K562 (cell line): ENCODE results near the gene ZBTB8A. TPM values are rescaled to one million over a fixed set of nuclear protein-coding genes. Genes with fewer than 3 reads are reported as not detected.

Experiments used
- ATAC-seq: fragments of 200-7000 bp; cut with Tn5 transposase; 3 replicates; pipeline ENCODE4 v1.9.1; 2020; ENCODE audit warnings: moderate library complexity
- BruUV-seq: library from RNA; stranded (reverse); fragments of 400-500 nt; replicated peaks from 2 replicates; lab custom pipeline; 2021; lab: Mats Ljungman, UMichigan
- CTCF ChIA-PET: fragments of 300-600 bp; formaldehyde crosslinking; extraction: SDS; loops from one replicate; lab custom pipeline; 2021; ENCODE audit warnings: low intra/inter-chr PET ratio; lab: Yijun Ruan, JAX
- POLR2A ChIA-PET: fragments of 300-600, 350-650 bp; sonication (Branson Sonifier 250); formaldehyde crosslinking; extraction: SDS; loops from one replicate; lab custom pipeline; 2021; ENCODE audit warnings: antibody characterized with exemption, inconsistent platforms; lab: Yijun Ruan, JAX
- DNase-seq, 4 experiments: peaks; one replicate each; pipeline versions ENCODE4 v3.0.0 to v3.0.0-alpha.2; 2011 to 2018; ENCODE audit warnings: low spot score in 3 of 4, mixed read lengths in 3 of 4; ENCODE audit errors: extremely low read depth in 1 of 4
- FAIRE-seq: peaks from 2 replicates; lab custom pipeline; 2011; peaks lifted over from hg19 to GRCh38; lab: Jason Lieb, UNC
- H2AFZ ChIP-seq: 2 replicates; pipeline ENCODE4 v1.6.0; 2011; ENCODE audit warnings: low read depth, low read length, control low read depth, inconsistent platforms
- H3K27ac ChIP-seq: fragments of 200-600 bp; 3 replicates; pipeline ENCODE4 v1.8.0; 2011; ENCODE audit warnings: low read depth, mild to moderate bottlenecking, control low read depth, inconsistent platforms, low read length, moderate library complexity, mixed read lengths; ENCODE audit errors: extremely low read depth
- H3K27me3 ChIP-seq, 2 experiments: fragments of 300-600 bp in 1 of 2; 2 replicates in 1 of 2; 3 replicates in 1 of 2; pipeline versions ENCODE4 v1.6.0 to v1.8.0; 2011; ENCODE audit warnings: inconsistent platforms in 2 of 2, low read length in 2 of 2, mild to moderate bottlenecking in 1 of 2, mixed read lengths in 1 of 2, moderate library complexity in 1 of 2; ENCODE audit not compliant: control insufficient read depth in 2 of 2, insufficient read depth in 2 of 2
- H3K36me3 ChIP-seq: fragments of 300-600 bp; 3 replicates; pipeline ENCODE4 v1.8.0; 2011; ENCODE audit warnings: mild to moderate bottlenecking, low read length, inconsistent platforms; ENCODE audit not compliant: control insufficient read depth, insufficient read depth
- H3K4me1 ChIP-seq, 2 experiments: fragments of 200-600 bp in 1 of 2; replicated peaks in 1 of 2; 2 replicates in 1 of 2; 3 replicates in 1 of 2; pipeline versions ENCODE4 v1.5.1 to v1.8.0; 2011; ENCODE audit warnings: inconsistent platforms in 2 of 2, low read length in 2 of 2, mild to moderate bottlenecking in 1 of 2, mixed read lengths in 1 of 2, moderate library complexity in 1 of 2; ENCODE audit not compliant: control insufficient read depth in 2 of 2, insufficient read depth in 2 of 2
- H3K4me2 ChIP-seq: 2 replicates; pipeline ENCODE4 v1.6.1; 2011; ENCODE audit warnings: low read length, control low read depth, inconsistent platforms, mixed read lengths; ENCODE audit not compliant: insufficient read depth
- H3K4me3 ChIP-seq: fragments of 200-600 bp; sonication (generic), shearing (Covaris generic); 2 replicates; pipeline ENCODE4 v1.5.1; 2016; ENCODE audit warnings: control low read depth, inconsistent platforms
- H3K79me2 ChIP-seq: fragments of 200-600 bp; 3 replicates; pipeline ENCODE4 v1.8.0; 2011; ENCODE audit warnings: low read length, inconsistent platforms; ENCODE audit not compliant: control insufficient read depth, insufficient read depth
- H3K9ac ChIP-seq, 2 experiments: 2 replicates each; pipeline versions ENCODE4 v1.6.0 to v1.6.1; 2011; ENCODE audit warnings: low read depth in 2 of 2, low read length in 2 of 2, control low read depth in 1 of 2, inconsistent platforms in 1 of 2, mild to moderate bottlenecking in 1 of 2, mixed read lengths in 1 of 2; ENCODE audit not compliant: insufficient read depth in 1 of 2
- H3K9me1 ChIP-seq: one replicate; pipeline ENCODE4 v1.6.0; 2011; ENCODE audit warnings: inconsistent platforms, mild to moderate bottlenecking, low read length, moderate library complexity; ENCODE audit not compliant: control insufficient read depth, insufficient read depth
- H3K9me3 ChIP-seq: replicated peaks from 2 replicates; pipeline ENCODE4 v1.5.1; 2011; ENCODE audit warnings: low read depth, low read length, inconsistent platforms; ENCODE audit not compliant: control insufficient read depth, insufficient read depth
- H4K20me1 ChIP-seq: replicated peaks from 2 replicates; pipeline ENCODE4 v1.6.1; 2011; ENCODE audit warnings: low read length, inconsistent platforms, mixed read lengths; ENCODE audit not compliant: control insufficient read depth, insufficient read depth
- ARHGAP35 ChIP-seq: fragments of 450-650 bp; IDR thresholded peaks from 2 replicates; pipeline ENCODE4 v1.6.1; 2018; ENCODE audit not compliant: partially characterized antibody
- ATF3 ChIP-seq, 2 experiments: fragments of 450-650 bp in 1 of 2; sonication (generic) in 1 of 2; formaldehyde crosslinking in 1 of 2; IDR thresholded peaks in 1 of 2; conservative IDR thresholded peaks in 1 of 2; 2 replicates each; pipeline versions ENCODE4 v1.6.1 to v1.8.1; 2016 to 2023; ENCODE audit warnings: mild to moderate bottlenecking in 2 of 2, moderate library complexity in 2 of 2, inconsistent platforms in 1 of 2, missing genetic modification reagents in 1 of 2
- CBFA2T3 ChIP-seq: fragments of 450-650 bp; IDR thresholded peaks from 2 replicates; pipeline ENCODE4 v1.6.1; 2017
- DMBX1 ChIP-seq: fragments of 250-450 bp; sonication (Bioruptor Pico); IDR thresholded peaks from 2 replicates; pipeline ENCODE4 v1.8.0; 2022; ENCODE audit warnings: inconsistent platforms, mild to moderate bottlenecking, moderate library complexity, borderline replicate concordance
- DNMT1 ChIP-seq: fragments of 450-650 bp; IDR thresholded peaks from 2 replicates; pipeline ENCODE4 v1.6.1; 2016; ENCODE audit warnings: antibody characterized with exemption, mild to moderate bottlenecking
- MCM5 ChIP-seq: fragments of 450-650 bp; IDR thresholded peaks from 2 replicates; pipeline ENCODE4 v1.6.1; 2016; ENCODE audit warnings: low read depth
- NFIX ChIP-seq: fragments of 250-450 bp; sonication (Bioruptor Pico); IDR thresholded peaks from 2 replicates; pipeline ENCODE4 v1.4.0; 2020; ENCODE audit warnings: low read depth, mild to moderate bottlenecking, moderate library complexity
- POLR3G ChIP-seq: IDR thresholded peaks from 2 replicates; pipeline ENCODE4 v1.6.1; 2011; ENCODE audit not compliant: insufficient read length, insufficient replicate concordance; ENCODE audit errors: extremely low read depth
- SNIP1 ChIP-seq: fragments of 450-650 bp; IDR thresholded peaks from 2 replicates; pipeline ENCODE4 v1.7.1; 2017; ENCODE audit warnings: low read depth, mild to moderate bottlenecking
- SOX6 ChIP-seq: fragments of 450-650 bp; IDR thresholded peaks from 2 replicates; pipeline ENCODE4 v1.6.1; 2014; ENCODE audit warnings: mild to moderate bottlenecking
- SP1 ChIP-seq: sonication (generic); formaldehyde crosslinking; IDR thresholded peaks from 2 replicates; pipeline ENCODE4 v1.8.1; 2022; ENCODE audit warnings: mild to moderate bottlenecking, missing genetic modification reagents
- ZNF140 ChIP-seq: fragments of 250-450 bp; sonication (Bioruptor Pico); IDR thresholded peaks from 2 replicates; pipeline ENCODE4 v1.8.0; 2021; ENCODE audit warnings: moderate library complexity, mild to moderate bottlenecking, inconsistent platforms
- ZNF407 ChIP-seq: fragments of 450-650 bp; IDR thresholded peaks from 2 replicates; pipeline ENCODE4 v1.6.1; 2016; ENCODE audit warnings: low read depth
- ZNF707 ChIP-seq: fragments of 250-450 bp; sonication (Bioruptor Pico); conservative IDR thresholded peaks from 2 replicates; pipeline ENCODE4 v1.8.0; 2022; ENCODE audit warnings: inconsistent platforms, mild to moderate bottlenecking, moderate library complexity
- WGBS: fragments of 100-300 bp; shearing (Covaris generic); methylation state at CpG from one replicate; pipeline ENCODE4 v1.1.6; 2016; ENCODE audit warnings: low coverage, mixed read lengths; ENCODE audit not compliant: insufficient coverage; ENCODE audit errors: missing lambda C conversion rate; 5-methylcytosine and 5-hydroxymethylcytosine counted together
- in situ Hi-C: fragments of 300-500 bp; cut with MboI; formaldehyde crosslinking; loops from 4 replicates; pipeline ENCODE4 v1.15.0; 2018; ENCODE audit warnings: inconsistent platforms, mixed read lengths
- intact Hi-C: fragments of 100-400 bp; cut with micrococcal nuclease; formaldehyde crosslinking; loops from 2 replicates; pipeline ENCODE4 v1.14.2; 2022
- polyA plus RNA-seq, 8 experiments: library from polyadenylated mRNA; depleted of rRNA in 4 of 8; stranded (reverse) in 5 of 8; unstranded in 3 of 8; fragments of >200 nt; fragmentation: Nextera tagmentation in 2 of 8; fragmentation: Illumina TruSeq in 1 of 8; extraction: Ambion mirVana in 2 of 8; extraction: Trizol in 1 of 8; gene quantifications; 2 replicates each; pipeline versions ENCODE4 v1.2.1 to v1.2.3, GENCODE V29; 2011 to 2014; ENCODE audit warnings: inconsistent platforms in 1 of 8, missing spikeins in 1 of 8
- total RNA-seq, 7 experiments: library from RNA; depleted of rRNA in 6 of 7; stranded (reverse); fragments of >200 nt in 6 of 7; fragmentation: Illumina TruSeq in 2 of 7; extraction: Trizol in 2 of 7; gene quantifications; 2 replicates each; pipeline versions ENCODE4 v1.2.1 to v1.2.3, GENCODE V29; 2011 to 2021; ENCODE audit warnings: low replicate concordance in 1 of 7
- TF ChIP-seq, protein P1 (sequence below): fragments of 250-450 bp; sonication (Bioruptor Pico); IDR thresholded peaks from 2 replicates; pipeline ENCODE4 v1.8.0; 2021; ENCODE audit warnings: borderline replicate concordance, mild to moderate bottlenecking, moderate library complexity; ENCODE audit not compliant: poor library complexity, severe bottlenecking

Gene ZBTB8A
- total and polyA plus RNA-seq, 9 of the 15 experiments (the other 6 are each of a cell fraction or from before 2014, with no cell fraction given): 0.01 to 0.64 (median 0.09) TPM

DNA sequence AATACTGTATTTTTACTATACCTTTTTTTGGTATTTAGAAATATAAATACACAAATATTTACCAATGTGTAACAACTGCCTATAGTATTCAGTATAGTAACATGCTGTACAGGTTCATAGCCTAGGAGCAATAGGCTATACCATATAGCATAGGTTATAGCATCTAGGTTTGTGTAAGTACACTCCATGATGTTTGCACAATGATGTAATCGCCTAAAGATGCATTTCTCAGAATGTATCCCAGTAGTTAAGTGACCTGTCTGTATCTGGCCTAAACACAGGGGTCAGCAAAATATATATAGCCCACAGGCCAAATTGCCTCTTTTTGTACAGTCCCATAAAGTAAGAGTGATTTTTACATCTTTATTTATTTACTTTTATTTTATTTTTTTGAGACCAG is 86.9 kb downstream of the ZBTB8A start:
- H3K4me3 ChIP-seq: no peak overlapping the region
- no peaks in the 10 kb centered on the region for H3K79me2 ChIP-seq
- BruUV-seq: no TSS peak
- H3K4me2 ChIP-seq: no peak overlapping the region
- H3K27me3 ChIP-seq: no peaks in the 10 kb centered on the region
- CTCF ChIA-PET: no interaction called here
- no peak overlapping the region for H3K27ac ChIP-seq
- no peak for FAIRE-seq
- no peaks in the 10 kb centered on the region; the same call in 1 of the 2 replicates for H4K20me1 ChIP-seq
- POLR2A ChIA-PET: interaction anchor here (1.5 kb wide), 1 partner anchor 25 kb away, joined by 3 read pairs; the partner anchor contains the start of genes RBBP4 and ZBTB8OS
- H2AFZ ChIP-seq: no peak overlapping the region
- no peaks in the 10 kb centered on the region for H3K4me1 ChIP-seq
- H3K9me1 ChIP-seq: no peaks in the 10 kb centered on the region
- WGBS: 70% methylated on average over 1 of the region's 1 CpG
- no peak for ATAC-seq
- in situ Hi-C loops (no loop called here), intact Hi-C loops (no loop called here)
- no peak for DNase-seq
- no peaks in the 10 kb centered on the region for H3K9me3 ChIP-seq
- peaks cover 43% of the 10 kb centered on the region; the same call in 1 of the 3 replicates for H3K36me3 ChIP-seq
- no peak overlapping the region for H3K9ac ChIP-seq
- TF ChIP-seq ZNF140 (no peak), CBFA2T3 (no peak), SOX6 (no peak), POLR3G (no peak), MCM5 (no peak), ATF3 (IDR thresholded peaks at IDR 0.05) (peak; percentile 53), ATF3 (CRISPR knock-in tag; conservative IDR thresholded peaks at IDR 0.05) (no peak), DMBX1 (CRISPR knock-in tag) (no peak), ZNF707 (no peak), DNMT1 (no peak), ZNF407 (no peak), NFIX (CRISPR knock-in tag) (no peak), ARHGAP35 (no peak), SNIP1 (no peak), SP1 (no peak)
- TF ChIP-seq, protein P1, sequence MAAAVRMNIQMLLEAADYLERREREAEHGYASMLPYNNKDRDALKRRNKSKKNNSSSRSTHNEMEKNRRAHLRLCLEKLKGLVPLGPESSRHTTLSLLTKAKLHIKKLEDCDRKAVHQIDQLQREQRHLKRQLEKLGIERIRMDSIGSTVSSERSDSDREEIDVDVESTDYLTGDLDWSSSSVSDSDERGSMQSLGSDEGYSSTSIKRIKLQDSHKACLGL: no peak
